Measurements from ENCODE around the gene FGF19.

Gene FGF19

DNA sequence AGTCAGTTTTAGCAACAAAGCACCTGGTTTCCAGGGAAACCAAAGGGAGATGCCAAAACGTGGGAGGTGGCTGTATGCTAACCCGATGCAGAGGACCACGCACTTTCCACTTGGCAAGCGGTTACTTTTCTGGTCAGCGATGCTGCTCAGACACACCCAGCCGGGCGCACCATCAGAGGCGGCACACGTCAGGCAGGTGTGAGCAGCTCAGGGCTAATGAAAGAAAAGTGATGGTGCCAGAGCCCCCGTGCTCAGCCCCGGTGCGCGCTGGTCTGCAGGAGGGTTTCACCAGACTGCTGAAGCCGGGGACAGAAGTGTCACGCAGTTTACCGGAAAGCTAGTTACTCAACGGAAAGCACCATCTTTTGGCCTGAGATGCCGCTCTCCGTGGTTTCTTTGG, 34.3 kb downstream of the FGF19 start:
- DNase-seq (ENCODE audit: low read depth): no peak

DNA sequence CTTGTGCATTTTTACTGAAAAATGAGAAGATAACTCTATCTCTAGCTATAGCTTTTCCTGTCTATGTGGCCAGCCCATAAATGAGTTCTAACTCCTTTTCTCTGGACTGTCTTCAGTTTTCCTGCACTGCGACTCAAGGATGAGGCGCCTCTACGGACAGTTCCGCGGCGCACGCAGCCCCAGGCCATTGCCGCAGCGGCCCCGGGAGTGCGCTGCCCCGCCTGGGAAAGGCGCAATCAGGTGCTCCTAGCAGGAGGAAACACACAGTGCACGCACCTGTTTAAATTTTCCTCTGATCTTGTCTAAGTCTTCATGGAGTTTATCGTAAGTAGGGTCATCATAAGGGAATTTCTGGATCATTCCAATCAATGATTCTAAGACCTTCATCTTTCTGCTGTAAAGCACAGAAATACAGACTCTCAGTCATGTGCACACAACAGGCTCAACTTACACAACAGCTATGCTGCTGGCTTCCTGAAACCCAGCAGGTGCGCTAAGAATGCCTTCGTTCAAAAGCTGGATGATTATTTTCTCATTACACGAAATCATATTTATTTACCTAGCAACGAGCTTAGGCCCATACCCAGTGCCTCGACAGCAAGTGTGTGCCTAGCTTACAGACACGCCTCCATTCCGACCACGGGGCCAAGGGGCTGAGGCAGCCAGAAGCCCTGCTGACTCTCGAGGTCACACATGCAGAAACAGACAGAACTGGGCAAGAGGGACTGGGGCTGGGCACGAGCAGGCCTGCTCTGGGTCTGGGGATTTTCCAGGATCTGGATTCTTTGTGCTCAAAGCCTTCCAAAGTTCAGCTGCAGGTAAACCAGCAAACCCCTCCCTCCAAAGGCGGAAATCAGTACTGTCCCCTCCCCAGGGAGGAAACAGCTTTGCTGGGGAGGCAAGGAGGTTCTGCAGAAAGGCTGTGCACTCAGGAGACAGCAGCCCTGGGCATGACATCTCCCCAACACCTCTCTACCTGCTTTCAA, 35.9 kb downstream of the FGF19 start:
- DNase-seq (ENCODE audit: low read depth): no peak

DNA sequence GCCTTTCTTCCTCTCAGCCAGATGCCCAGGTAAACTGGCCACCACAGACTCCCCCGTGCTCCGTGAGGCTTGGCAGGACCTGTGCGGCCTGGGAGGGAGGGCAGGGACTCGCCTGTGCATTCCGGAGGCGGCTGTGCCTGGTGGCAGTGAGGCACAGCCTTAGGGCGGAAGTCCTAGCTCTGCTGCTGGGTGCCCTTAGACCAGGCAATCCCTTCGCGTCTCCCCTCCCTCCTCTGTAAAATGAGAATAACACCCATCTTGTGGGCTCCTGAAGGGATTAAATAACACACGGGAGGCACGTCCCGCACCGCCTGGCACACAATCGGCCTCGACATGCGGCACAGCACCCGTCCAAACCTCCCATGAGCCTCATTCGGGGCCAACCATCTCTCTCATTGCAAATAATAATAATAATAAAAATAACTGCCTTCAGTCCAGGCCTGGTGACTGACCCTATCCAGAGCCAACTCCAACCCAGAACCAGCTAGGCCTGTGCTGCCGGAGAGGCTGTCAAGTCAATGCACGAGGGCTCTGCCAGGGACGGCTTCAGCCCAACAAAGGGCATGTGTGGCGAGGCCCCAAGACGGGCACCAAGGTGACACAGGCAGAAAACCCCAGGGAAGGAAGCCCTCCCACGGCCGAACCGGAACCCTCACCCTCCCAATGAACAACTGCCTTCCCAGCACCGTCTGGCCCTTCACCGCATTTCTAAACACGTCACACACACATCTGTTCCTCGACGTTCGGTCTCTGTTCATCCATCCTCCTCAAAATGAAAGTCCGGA, 36.9 kb downstream of the FGF19 start:
- DNase-seq (ENCODE audit: low read depth): no peak

DNA sequence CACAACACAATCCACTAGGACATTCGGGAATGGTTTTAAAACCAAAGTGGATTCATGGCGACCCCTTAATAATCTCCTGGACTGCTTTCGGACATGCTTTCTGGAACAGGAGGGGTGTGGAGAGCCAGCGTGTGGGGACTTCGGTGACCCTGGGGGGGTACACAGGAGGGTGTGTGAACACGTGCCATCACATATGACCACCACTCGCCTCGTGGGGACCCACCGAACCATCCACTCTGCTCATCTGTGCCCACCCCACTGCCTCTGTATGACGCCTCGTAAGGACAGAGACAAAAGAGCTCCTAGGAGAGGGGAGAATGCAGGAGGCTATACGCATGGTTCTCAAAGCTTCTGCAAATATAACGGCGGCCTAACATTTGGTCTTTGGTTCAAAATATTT, 37.6 kb downstream of the FGF19 start:
- no peak for DNase-seq (ENCODE audit: low read depth)

DNA sequence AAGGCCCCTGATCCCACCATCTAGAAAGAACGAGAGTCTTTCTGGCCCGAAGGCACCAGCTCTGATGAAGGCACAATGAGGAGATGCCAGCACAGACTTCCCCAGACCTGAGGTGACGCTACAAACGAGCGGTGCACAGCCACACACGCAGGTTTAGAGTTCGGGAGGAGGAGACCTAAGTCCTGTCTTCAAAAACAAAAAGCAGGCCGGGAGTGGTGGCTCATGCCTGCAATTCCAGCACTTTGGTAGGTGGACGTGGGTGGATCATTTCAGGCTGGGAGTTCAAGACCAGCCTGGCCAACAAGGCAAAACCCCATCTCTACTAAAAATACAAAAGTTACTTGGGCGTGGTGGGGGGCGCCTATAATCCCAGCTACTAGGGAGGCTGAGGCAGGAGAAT, 38.2 kb downstream of the FGF19 start:
- DNase-seq (ENCODE audit: low read depth): no peak

- no peak for DNase-seq (ENCODE audit: low read depth)
Observed at GRCh38 chr11:69664901-69665300, 38.9 kb downstream of the FGF19 start.

DNA sequence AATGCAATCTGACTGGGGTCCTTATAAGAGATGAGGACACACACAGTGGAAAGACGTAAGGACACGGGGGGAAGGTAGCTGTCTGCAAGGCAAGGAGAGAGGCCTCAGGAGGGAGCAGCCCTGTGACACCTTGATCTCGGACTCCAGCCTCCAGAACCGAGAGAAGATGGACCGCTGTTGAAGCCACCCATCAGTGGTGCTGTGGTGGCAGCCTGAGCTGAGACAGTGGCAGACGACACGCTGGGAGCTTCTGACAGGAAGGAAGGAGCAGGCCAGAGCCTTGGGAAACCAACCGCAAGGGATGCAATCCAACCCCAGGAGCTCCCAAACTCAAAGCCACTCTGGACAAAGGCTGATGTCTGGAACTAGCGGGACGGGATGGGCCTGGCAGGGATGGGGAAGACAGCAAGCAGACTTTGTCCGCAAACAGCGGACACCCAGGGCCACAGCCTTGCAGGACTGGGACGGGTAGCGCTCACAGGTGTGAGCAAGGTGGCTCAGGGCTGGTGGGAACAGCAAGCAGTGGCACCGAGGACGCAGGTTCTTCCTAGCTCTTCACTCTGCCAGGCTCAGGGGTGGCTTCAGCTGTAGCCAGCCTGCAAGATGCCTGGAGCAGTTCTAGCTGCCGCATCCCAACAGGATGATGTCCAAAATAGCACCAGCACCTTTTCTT, 39.6 kb downstream of the FGF19 start:
- DNase-seq (ENCODE audit: low read depth): no peak

DNA sequence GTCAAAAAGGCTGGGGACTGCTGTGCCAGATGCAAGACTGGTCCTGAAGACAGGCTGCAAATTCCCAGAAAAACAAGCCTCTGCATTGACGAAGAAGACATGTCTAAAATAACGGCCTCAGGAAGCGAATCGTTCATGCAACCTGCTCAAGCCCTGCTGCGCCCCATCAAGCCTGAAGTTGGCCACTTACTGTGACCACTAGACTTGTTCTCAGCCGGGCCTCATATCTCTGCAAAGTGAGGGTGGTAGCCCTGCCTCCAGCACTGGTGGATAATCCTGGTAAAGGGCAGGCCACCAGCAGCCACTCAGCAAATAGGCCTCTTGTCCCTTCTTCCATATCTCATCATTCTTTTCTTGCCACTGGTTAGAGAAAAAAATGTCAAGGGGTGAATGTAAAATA, 40.5 kb downstream of the FGF19 start:
- DNase-seq (ENCODE audit: low read depth): no peak

- no peak for DNase-seq (ENCODE audit: low read depth)
Observed at GRCh38 chr11:69662806-69663205, 41.0 kb downstream of the FGF19 start.

- DNase-seq (ENCODE audit: low read depth): no peak
Observed at GRCh38 chr11:69662021-69662698, 41.7 kb downstream of the FGF19 start.

DNA sequence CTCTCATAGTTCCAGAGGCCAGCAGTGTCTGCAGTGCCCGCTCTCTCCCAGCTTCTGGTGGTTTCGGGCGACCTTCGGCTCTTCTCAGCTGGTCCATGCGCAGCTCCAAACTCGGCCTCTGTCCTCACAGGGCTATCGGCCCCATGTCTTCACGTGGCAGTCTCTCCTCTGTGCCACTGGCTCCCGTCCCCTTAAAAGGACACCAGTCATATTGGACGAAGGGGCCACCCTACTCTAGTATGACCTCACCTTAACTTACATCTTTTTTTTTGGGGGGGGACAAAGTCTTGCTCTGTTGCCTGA, 42.5 kb downstream of the FGF19 start:
- DNase-seq (ENCODE audit: low read depth): no peak

- DNase-seq (ENCODE audit: low read depth): no peak
Observed at GRCh38 chr11:69660001-69660500, 43.8 kb downstream of the FGF19 start.

GRCh38 chr11:69659591-69659990, 44.2 kb downstream of the FGF19 start:
- DNase-seq (ENCODE audit: low read depth): no peak

- no peak for DNase-seq (ENCODE audit: low read depth)
Observed at GRCh38 chr11:69658626-69659450, 45.0 kb downstream of the FGF19 start.

GRCh38 chr11:69657911-69658625, 45.8 kb downstream of the FGF19 start:
- DNase-seq (ENCODE audit: low read depth): no peak

GRCh38 chr11:69657456-69657910, 46.3 kb downstream of the FGF19 start:
- DNase-seq (ENCODE audit: low read depth): no peak

- no peak for DNase-seq (ENCODE audit: low read depth)
Observed at GRCh38 chr11:69656536-69657455, 47.0 kb downstream of the FGF19 start.

GRCh38 chr11:69655479-69656428, 48.1 kb downstream of the FGF19 start:
- DNase-seq (ENCODE audit: low read depth): no peak
